ENCODE results near the gene CELF1. TPM values are rescaled to one million over a fixed set of nuclear protein-coding genes. Genes with fewer than 3 reads are reported as not detected.
A peak's percentile ranks its signal among the peaks of the same experiment; 100 is the strongest.

CELF1 gene
- total RNA-seq, 6 experiments from 2014 or later, result 66.3 to 86.5 (median 71.7) TPM

DNA sequence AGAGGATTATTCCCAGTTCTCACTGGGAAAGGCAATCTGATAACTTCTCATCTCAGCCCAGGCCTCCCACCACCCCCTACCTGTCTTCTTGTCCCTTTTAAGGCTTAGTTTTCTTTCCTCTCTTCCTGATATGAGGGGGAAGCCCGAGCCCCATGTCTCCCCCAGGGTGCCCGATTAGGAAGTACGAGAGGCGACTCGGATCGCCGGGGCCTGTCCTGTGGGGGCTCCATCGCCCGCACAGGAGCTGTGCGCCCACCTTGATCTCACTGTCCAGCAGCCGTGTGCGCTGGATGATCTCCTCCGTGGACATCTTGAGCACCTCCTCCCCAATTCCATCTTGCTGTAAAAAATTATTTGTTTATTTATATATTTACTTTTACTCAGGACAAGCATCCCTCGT, 127.3 kb downstream of the CELF1 start:
- Histone ChIP-seq H3K27ac (peak overlapping the region; percentile 93 to 98 (median 95)), H3K4me1 (peaks cover 0 to 13% (median under 1%) of the 10 kb centered on the region in 4 donors), H3K4me3 (peak overlapping the region; percentile 77 to 99 (median 81)), H3K36me3 (peaks cover 0 to 37% (median 17%) of the 10 kb centered on the region in 4 donors), H3K27me3 (no peaks in the 10 kb centered on the region), H3K9me3 (no peaks in the 10 kb centered on the region)
- ATAC-seq (no peak), DNase-seq (no peak)
- intact Hi-C loops (cut with DNase I), result loop anchor here in 1 of 2 donors (10.0 kb wide), 1 partner anchor 51 kb away; the partner anchor contains the start of gene SPI1
- TF ChIP-seq POLR2A (IDR thresholded peaks at IDR 0.05), result no peak
- TF ChIP-seq, protein P1, sequence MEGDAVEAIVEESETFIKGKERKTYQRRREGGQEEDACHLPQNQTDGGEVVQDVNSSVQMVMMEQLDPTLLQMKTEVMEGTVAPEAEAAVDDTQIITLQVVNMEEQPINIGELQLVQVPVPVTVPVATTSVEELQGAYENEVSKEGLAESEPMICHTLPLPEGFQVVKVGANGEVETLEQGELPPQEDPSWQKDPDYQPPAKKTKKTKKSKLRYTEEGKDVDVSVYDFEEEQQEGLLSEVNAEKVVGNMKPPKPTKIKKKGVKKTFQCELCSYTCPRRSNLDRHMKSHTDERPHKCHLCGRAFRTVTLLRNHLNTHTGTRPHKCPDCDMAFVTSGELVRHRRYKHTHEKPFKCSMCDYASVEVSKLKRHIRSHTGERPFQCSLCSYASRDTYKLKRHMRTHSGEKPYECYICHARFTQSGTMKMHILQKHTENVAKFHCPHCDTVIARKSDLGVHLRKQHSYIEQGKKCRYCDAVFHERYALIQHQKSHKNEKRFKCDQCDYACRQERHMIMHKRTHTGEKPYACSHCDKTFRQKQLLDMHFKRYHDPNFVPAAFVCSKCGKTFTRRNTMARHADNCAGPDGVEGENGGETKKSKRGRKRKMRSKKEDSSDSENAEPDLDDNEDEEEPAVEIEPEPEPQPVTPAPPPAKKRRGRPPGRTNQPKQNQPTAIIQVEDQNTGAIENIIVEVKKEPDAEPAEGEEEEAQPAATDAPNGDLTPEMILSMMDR (IDR thresholded peaks at IDR 0.05), result no peak
- 0% methylated on average over 12 of the region's 14 CpGs for WGBS (ENCODE audit: insufficient coverage, low coverage, low lambda C conversion rate, missing lambda C conversion rate)

DNA sequence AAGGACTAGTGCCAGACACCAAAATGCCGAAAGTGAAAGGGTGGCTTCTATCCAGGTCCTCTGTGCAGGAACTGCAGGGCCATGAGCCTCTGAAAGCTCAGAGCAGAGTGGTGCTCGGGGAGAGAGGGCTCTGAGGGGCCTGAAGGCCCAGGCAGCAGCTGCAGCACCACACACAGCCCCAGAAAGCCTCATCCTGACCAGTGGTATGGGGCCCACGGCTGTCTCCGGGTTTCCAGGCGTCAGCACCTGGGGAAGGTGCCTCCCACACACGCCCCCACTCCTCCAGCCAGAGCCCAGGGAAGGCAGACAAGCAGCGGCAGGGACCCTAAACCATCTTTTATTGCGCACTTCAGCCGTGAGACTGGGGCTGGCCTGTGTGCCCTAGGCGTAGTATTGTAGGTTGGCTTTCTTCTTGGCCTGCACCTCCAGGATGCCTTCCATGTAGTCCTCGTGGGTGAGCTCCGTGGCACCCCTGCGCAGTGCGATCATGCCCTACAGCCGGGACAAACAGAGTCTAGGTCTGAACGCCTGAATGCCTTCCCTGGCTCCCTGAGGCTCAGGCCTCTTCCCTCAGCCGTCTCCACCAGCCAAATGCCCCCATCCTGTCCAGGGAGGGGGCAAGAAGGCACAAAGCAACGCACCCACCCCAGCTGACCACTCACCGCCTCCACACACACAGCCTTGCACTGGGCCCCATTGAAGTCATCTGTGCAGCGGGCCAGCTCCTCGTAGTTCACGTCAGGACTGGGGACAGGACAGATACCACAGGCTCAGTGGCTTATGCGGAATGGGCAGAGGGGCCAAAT, 134.3 kb downstream of the CELF1 start:
- ATAC-seq (no peak), DNase-seq (no peak)
- no peak overlapping the region for H3K4me3 ChIP-seq
- no peak for TF ChIP-seq POLR2A (IDR thresholded peaks at IDR 0.05)
- TF ChIP-seq, protein P1 (IDR thresholded peaks at IDR 0.05), result no peak
- H3K36me3 ChIP-seq, result peaks cover 0 to 59% (median 23%) of the 10 kb centered on the region in 4 donors
- H3K27ac ChIP-seq, result no peak overlapping the region
- no peaks in the 10 kb centered on the region for H3K4me1 ChIP-seq
- intact Hi-C loops (cut with DNase I), result no loop called here
- no peaks in the 10 kb centered on the region for H3K27me3 ChIP-seq
- no peaks in the 10 kb centered on the region for H3K9me3 ChIP-seq
- no CpG with 5 or more reads among the region's 23 CpGs for whole genome bisulfite sequencing (ENCODE audit: insufficient coverage, low coverage, low lambda C conversion rate, missing lambda C conversion rate)

DNA sequence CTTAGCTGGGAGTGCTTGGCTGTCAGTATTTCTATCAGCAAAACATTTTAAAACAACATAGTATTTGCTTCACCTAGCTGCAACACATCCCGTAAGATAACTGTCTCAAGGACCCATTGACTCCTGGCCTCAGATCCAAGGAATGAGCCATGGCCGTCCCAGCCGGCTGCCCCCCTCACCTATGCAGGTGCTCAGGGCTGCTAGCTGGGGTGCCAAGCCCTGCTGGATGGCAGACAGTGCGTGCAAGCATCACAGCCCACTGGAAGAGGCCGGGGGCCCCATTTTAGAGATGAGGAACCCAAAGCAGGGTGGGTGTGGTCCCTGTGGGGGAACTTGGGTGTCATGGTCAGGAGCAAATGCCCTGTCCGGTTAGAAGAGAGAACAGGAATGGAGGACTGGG, 135.2 kb downstream of the CELF1 start:
- H3K36me3 ChIP-seq, result peaks cover 0 to 50% (median 20%) of the 10 kb centered on the region in 4 donors
- TF ChIP-seq, protein P1 (IDR thresholded peaks at IDR 0.05), result no peak
- no peak for TF ChIP-seq POLR2A (IDR thresholded peaks at IDR 0.05)
- H3K27ac ChIP-seq, result no peak overlapping the region
- H3K9me3 ChIP-seq, result no peaks in the 10 kb centered on the region
- intact Hi-C loops (cut with DNase I), result no loop called here
- no peaks in the 10 kb centered on the region for H3K27me3 ChIP-seq
- no peak for DNase-seq
- WGBS (ENCODE audit: insufficient coverage, low coverage, low lambda C conversion rate, missing lambda C conversion rate), result 83% methylated on average over 4 of the region's 6 CpGs
- H3K4me3 ChIP-seq, result no peak overlapping the region
- H3K4me1 ChIP-seq, result no peaks in the 10 kb centered on the region
- ATAC-seq, result no peak

DNA sequence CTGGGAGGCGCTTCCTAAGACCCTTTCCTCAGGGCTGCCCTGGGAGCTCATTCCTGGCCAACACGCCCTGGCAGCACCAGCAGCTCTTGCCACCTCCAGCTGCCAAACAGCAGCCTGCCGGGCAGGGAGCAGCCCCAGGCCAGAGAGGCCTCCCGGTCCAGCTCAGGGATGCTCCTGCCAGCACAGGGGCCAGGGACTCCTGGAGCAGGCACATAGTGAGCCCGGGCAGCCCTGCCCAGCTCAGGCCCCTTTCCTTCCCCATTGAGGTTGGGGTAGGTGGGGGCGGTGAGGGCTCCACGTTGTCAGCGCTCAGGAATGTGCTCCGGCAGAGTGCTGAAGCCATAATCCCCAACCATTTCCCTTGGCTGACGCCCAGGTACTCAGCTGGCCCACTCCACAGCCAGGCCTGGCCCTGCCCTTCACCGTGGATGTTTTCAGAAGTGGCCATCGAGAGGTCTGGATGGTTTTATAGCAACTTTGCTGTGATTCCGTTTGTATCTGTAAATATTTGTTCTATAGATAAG, 136.9 kb downstream of the CELF1 start:
- Histone ChIP-seq H3K27ac (peak overlapping the region in 1 of 3 donors; percentile 13), H3K4me3 (no peak overlapping the region), H3K36me3 (peaks cover 0 to 38% (median 15%) of the 10 kb centered on the region in 4 donors), H3K27me3 (no peaks in the 10 kb centered on the region), H3K9me3 (no peaks in the 10 kb centered on the region), H3K4me1 (no peaks in the 10 kb centered on the region)
- ATAC-seq (peak; percentile 19 to 35 (median 28)), DNase-seq (no peak)
- TF ChIP-seq POLR2A (IDR thresholded peaks at IDR 0.05), result no peak
- TF ChIP-seq, protein P1 (IDR thresholded peaks at IDR 0.05), result no peak
- 0% methylated on average over 1 of the region's 13 CpGs for WGBS (ENCODE audit: insufficient coverage, low coverage, low lambda C conversion rate, missing lambda C conversion rate)
- intact Hi-C loops (cut with DNase I), result no loop called here

Small RNA genes lying within 50 kb of the gene (small RNA-seq; reads per million reads assigned to genes)
- 0 reads per million in 2 experiments for gene RN7SL652P
- 0 reads per million in 2 experiments for gene RNU5E-10P

Other genes with a start within 250 kb of the CELF1 start
- under 1 TPM in 5 of 6 experiments, not detected in 1; 0.04 to 0.24 (median 0.13) TPM for gene MYBPC3, start 200.4 kb downstream of the CELF1 start, total RNA-seq
- gene SPI1, start 174.6 kb downstream of the CELF1 start, total RNA-seq, result 10 to 100 TPM in 3 of 6 experiments, 1 to 10 TPM in 3; 7.5 to 29.1 (median 10.1) TPM
- gene SLC39A13, start 144.5 kb downstream of the CELF1 start, total RNA-seq, result 10 to 100 TPM in 5 of 6 experiments, 1 to 10 TPM in 1; 9.8 to 21.2 (median 13.1) TPM
- 10 to 100 TPM; 52.5 to 98.1 (median 63.3) TPM for gene PSMC3, start 126.7 kb downstream of the CELF1 start, total RNA-seq
- under 1 TPM in 3 of 6 experiments, not detected in 3; 0.15 to 0.49 (median 0.25) TPM for gene RAPSN, start 104.0 kb downstream of the CELF1 start, total RNA-seq
- gene PTPMT1, start 12.5 kb upstream of the CELF1 start, total RNA-seq, result 100 to 1,000 TPM in 1 of 6 experiments, 10 to 100 TPM in 5; 14.7 to 118 (median 20.5) TPM
- 1 to 10 TPM; 6.5 to 9.2 (median 7.3) TPM for gene KBTBD4, start 25.8 kb upstream of the CELF1 start, total RNA-seq
- gene NDUFS3, start 25.9 kb upstream of the CELF1 start, total RNA-seq, result 10 to 100 TPM; 53.3 to 64.1 (median 58.2) TPM
- gene FAM180B, start 33.5 kb upstream of the CELF1 start, total RNA-seq, result not detected
- gene C1QTNF4, start 41.3 kb upstream of the CELF1 start, total RNA-seq, result under 1 TPM in 3 of 6 experiments, not detected in 3; 0.21 to 0.44 (median 0.26) TPM
- 100 to 1,000 TPM; 123 to 179 (median 135) TPM for gene MTCH2, start 89.4 kb upstream of the CELF1 start, total RNA-seq
- 1 to 10 TPM in 4 of 6 experiments, under 1 TPM in 2; 0.43 to 5.8 (median 2.1) TPM for gene AGBL2, start 162.2 kb upstream of the CELF1 start, total RNA-seq
- 10 to 100 TPM; 20.2 to 43.3 (median 29.9) TPM for gene FNBP4, start 214.2 kb upstream of the CELF1 start, total RNA-seq